NB4 (cell line): ENCODE measurements around the gene PHKB.

Experiments used
- DNase-seq: peaks from one replicate; pipeline ENCODE4 v3.0.0; 2010; ENCODE audit warnings: low read depth
- H3K4me3 ChIP-seq: one replicate; pipeline ENCODE4 v1.5.1; 2011; ENCODE audit warnings: mild to moderate bottlenecking, low read depth, low read length, moderate library complexity
- CTCF ChIP-seq: IDR thresholded peaks from one replicate; pipeline ENCODE4 v1.5.1; 2012; ENCODE audit warnings: low read depth, low read length
- MAX ChIP-seq: IDR thresholded peaks from 2 replicates; pipeline ENCODE4 v1.6.1; 2011; ENCODE audit warnings: low read depth, low read length
- MYC ChIP-seq: IDR thresholded peaks from 2 replicates; pipeline ENCODE4 v1.6.1; 2011; ENCODE audit warnings: low read depth, low read length
- POLR2A ChIP-seq: IDR thresholded peaks from 2 replicates; pipeline ENCODE4 v1.6.1; 2011; ENCODE audit warnings: mild to moderate bottlenecking; ENCODE audit not compliant: insufficient read length; ENCODE audit errors: extremely low read depth

Gene PHKB

GRCh38 chr16:47726031-47726675 is 265.0 kb downstream of the PHKB start:
- H3K4me3 ChIP-seq: no peak overlapping the region
- peak; percentile 73 for DNase-seq
- TF ChIP-seq MYC (no peak), MAX (no peak), POLR2A (no peak), CTCF (no peak)

DNA sequence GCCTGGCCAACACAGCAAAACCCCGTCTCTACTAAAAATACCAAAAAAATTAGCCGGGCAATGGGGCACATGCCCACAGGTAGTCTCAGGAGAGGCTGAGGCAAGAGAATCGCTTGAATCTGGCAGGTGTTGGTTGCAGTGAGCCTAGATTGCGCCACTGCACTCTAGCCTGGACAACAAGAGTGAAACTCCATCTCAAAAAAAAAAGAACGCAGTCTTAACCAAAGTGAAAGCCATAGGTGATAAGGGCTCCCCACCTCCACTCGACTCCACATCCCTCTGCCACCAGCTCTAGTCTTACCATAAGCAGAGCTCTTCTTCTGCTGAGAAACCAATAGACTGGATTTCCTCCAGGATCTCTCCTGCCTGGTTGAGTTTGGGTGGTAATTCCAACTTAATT is 266.0 kb downstream of the PHKB start:
- DNase-seq: no peak
- H3K4me3 ChIP-seq: no peak overlapping the region
- TF ChIP-seq MYC (no peak), POLR2A (no peak), CTCF (no peak), MAX (no peak)

DNA sequence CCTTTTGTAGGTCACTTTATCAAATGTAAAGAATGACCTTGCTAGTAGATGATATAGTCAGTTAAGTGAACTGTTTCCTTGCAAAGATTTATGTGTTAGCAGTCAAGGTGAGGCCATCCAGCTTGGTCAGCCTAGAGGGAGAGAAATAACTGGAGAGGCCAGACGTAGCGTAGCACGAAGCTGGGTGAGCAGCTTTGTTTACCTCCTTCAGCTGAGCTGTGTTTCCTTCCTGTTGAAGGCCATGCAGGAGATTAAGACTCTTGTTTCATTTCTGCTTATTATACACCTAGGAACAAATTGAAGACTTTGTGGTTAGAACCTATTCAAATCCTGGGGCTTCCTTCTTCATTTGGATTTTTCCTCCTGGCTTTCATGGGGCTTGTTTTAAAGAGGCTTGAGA is 267.1 kb downstream of the PHKB start:
- no peak for DNase-seq
- no peak overlapping the region for H3K4me3 ChIP-seq
- TF ChIP-seq MAX: no peak
- TF ChIP-seq MYC: no peak
- TF ChIP-seq POLR2A: no peak
- TF ChIP-seq CTCF: no peak

- TF ChIP-seq POLR2A (no peak), MYC (no peak)
- H3K4me3 ChIP-seq: no peak overlapping the region
- DNase-seq: no peak
Measured at GRCh38 chr16:47729701-47730100, 268.6 kb downstream of the PHKB start.

- TF ChIP-seq CTCF: no peak
- no peak for TF ChIP-seq MYC
- TF ChIP-seq POLR2A: no peak
- no peak for TF ChIP-seq MAX
- no peak for DNase-seq
- H3K4me3 ChIP-seq: no peak overlapping the region
Measured at GRCh38 chr16:47731252-47731651, 270.1 kb downstream of the PHKB start.

- DNase-seq: no peak
- no peak for TF ChIP-seq CTCF
- no peak for TF ChIP-seq POLR2A
- TF ChIP-seq MAX: no peak
- TF ChIP-seq MYC: no peak
- H3K4me3 ChIP-seq: no peak overlapping the region
Measured at GRCh38 chr16:47732122-47732521, 271.0 kb downstream of the PHKB start.
